Thymus (tissue), 11 donors: ENCODE results near the gene PCSK6. TPM values are rescaled to one million over a fixed set of nuclear protein-coding genes. Genes with fewer than 3 reads are reported as not detected.
A peak's percentile ranks its signal among the peaks of the same experiment; 100 is the strongest.

Experiments
- DNase-seq, 9 donors: peaks; one replicate each; pipeline ENCODE4 v3.0.0-alpha.2; 2013; ENCODE audit warnings: low spot score in 9 of 9, low read depth in 6 of 9, missing footprints in 1 of 9
- H3K27ac ChIP-seq, 2 donors: one replicate each; pipeline ENCODE4 v1.5.1; 2013; ENCODE audit warnings: control low read depth in 1 of 2, low read depth in 1 of 2, low read length in 1 of 2, mild to moderate bottlenecking in 1 of 2, moderate library complexity in 1 of 2
- H3K27me3 ChIP-seq, 2 donors: one replicate each; pipeline ENCODE4 v1.5.1; 2013; ENCODE audit warnings: low read length in 1 of 2; ENCODE audit not compliant: control insufficient read depth in 2 of 2, insufficient read depth in 1 of 2
- H3K36me3 ChIP-seq, 2 donors: one replicate each; pipeline ENCODE4 v1.5.1; 2013; ENCODE audit warnings: low read length in 1 of 2, mild to moderate bottlenecking in 1 of 2, moderate library complexity in 1 of 2; ENCODE audit not compliant: control insufficient read depth in 2 of 2, insufficient read depth in 2 of 2
- H3K4me1 ChIP-seq, 2 donors: one replicate each; pipeline ENCODE4 v1.5.1; 2013; ENCODE audit warnings: low read length in 2 of 2; ENCODE audit not compliant: control insufficient read depth in 2 of 2, insufficient read depth in 2 of 2
- H3K4me3 ChIP-seq, 2 donors: one replicate each; pipeline ENCODE4 v1.5.1; 2013; ENCODE audit warnings: low read length in 2 of 2, control low read depth in 1 of 2, mild to moderate bottlenecking in 1 of 2
- H3K9me3 ChIP-seq, 2 donors: one replicate each; pipeline ENCODE4 v1.5.1; 2013; ENCODE audit warnings: low read length in 1 of 2, mild to moderate bottlenecking in 1 of 2; ENCODE audit not compliant: control insufficient read depth in 2 of 2, insufficient read depth in 1 of 2
- WGBS: extraction: QIAGEN DNeasy Blood & Tissue Kit; methylation state at CpG from one replicate; pipeline ENCODE4 v1.1.7; 2013; 5-methylcytosine and 5-hydroxymethylcytosine counted together
- polyA plus RNA-seq: library from polyadenylated mRNA; stranded (reverse); fragments of 200-250 nt; gene quantifications from one replicate; pipeline ENCODE4 v1.2.3, GENCODE V29; 2013
- total RNA-seq: library from RNA; stranded (reverse); fragments of 120-200 nt; gene quantifications from one replicate; pipeline ENCODE4 v1.2.4, GENCODE V29; 2013
- donor health status: healthy.

The PCSK6 gene
- total and polyA plus RNA-seq, 2 donors = 10.1 to 10.5 TPM

GRCh38 chr15:101453123-101454120 lies 36.1 kb downstream of the PCSK6 start:
- 97% methylated on average over 20 of the region's 20 CpGs for WGBS
- no peak overlapping the region for H3K4me3 ChIP-seq
- H3K4me1 ChIP-seq = peaks cover 0 to 21% of the 10 kb centered on the region in 2 donors
- H3K27me3 ChIP-seq = peaks cover 0 to 3% of the 10 kb centered on the region in 2 donors
- DNase-seq = no peak
- no peaks in the 10 kb centered on the region for H3K9me3 ChIP-seq
- H3K36me3 ChIP-seq = no peaks in the 10 kb centered on the region
- H3K27ac ChIP-seq = no peak overlapping the region

DNA sequence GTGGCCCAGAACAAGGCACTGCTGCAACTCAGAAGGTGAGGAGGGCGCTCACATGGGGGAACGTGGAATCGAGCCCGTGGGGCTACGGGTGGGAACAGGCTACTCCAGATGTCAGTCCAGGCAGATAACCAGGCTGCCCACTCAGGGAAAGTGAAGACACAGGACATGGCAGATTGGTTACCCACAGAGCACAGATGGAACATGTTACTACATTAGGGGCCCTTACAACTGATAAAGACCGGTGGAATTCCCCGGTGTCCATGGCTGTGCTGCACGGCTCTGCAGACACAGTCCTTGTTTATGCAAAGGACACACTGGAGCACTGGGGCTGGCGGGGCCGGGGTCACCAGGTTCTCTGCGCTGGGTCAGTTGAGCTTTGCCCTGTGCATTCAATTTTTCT lies 36.9 kb downstream of the PCSK6 start:
- Histone ChIP-seq H3K4me1 (peaks cover 0 to 20% of the 10 kb centered on the region in 2 donors), H3K27ac (no peak overlapping the region), H3K4me3 (no peak overlapping the region), H3K27me3 (peaks cover 0 to 3% of the 10 kb centered on the region in 2 donors), H3K36me3 (no peaks in the 10 kb centered on the region), H3K9me3 (no peaks in the 10 kb centered on the region)
- no peak for DNase-seq
- WGBS = 87% methylated on average over 11 of the region's 11 CpGs

DNA sequence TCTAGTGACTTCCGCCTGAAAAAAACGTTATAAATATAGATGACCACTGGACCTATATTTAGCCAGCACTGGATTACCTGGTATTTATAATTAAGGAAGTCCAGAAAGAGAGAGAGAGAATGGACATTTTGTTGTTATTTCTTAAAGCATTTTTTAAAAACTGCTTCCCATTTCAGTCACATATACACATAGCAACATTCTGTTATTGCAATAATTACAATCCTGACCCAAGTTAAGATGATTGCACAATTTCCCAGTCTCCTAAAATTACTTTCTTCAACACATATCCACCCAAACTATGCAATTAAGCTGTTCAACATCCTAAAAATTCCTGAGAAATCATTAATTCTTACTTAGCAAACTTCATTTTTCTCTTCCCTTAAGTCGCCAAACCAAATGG lies 37.7 kb downstream of the PCSK6 start:
- no peak overlapping the region for H3K4me3 ChIP-seq
- H3K27ac ChIP-seq = no peak overlapping the region
- WGBS = 50% methylated on average over 3 of the region's 3 CpGs
- peaks cover 0 to 20% of the 10 kb centered on the region in 2 donors for H3K4me1 ChIP-seq
- no peaks in the 10 kb centered on the region for H3K9me3 ChIP-seq
- H3K27me3 ChIP-seq = peaks cover 0 to 3% of the 10 kb centered on the region in 2 donors
- no peak for DNase-seq
- no peaks in the 10 kb centered on the region for H3K36me3 ChIP-seq

- peak in 4 of 9 donors; percentile 11 to 35 (median 18) for DNase-seq
- peaks cover 0 to 20% of the 10 kb centered on the region in 2 donors for H3K4me1 ChIP-seq
- H3K4me3 ChIP-seq = no peak overlapping the region
- 11% methylated on average over 19 of the region's 19 CpGs for WGBS
- no peaks in the 10 kb centered on the region for H3K36me3 ChIP-seq
- H3K9me3 ChIP-seq = no peaks in the 10 kb centered on the region
- H3K27ac ChIP-seq = no peak overlapping the region
- peaks cover 0 to 3% of the 10 kb centered on the region in 2 donors for H3K27me3 ChIP-seq
Measured at GRCh38 chr15:101451266-101451799, 38.2 kb downstream of the PCSK6 start.

- WGBS = 62% methylated on average over 18 of the region's 18 CpGs
- Histone ChIP-seq H3K9me3 (no peaks in the 10 kb centered on the region), H3K4me3 (no peak overlapping the region), H3K27me3 (peaks cover 0 to 3% of the 10 kb centered on the region in 2 donors), H3K36me3 (no peaks in the 10 kb centered on the region), H3K27ac (no peak overlapping the region), H3K4me1 (peaks cover 0 to 18% of the 10 kb centered on the region in 2 donors)
- no peak for DNase-seq
Measured at GRCh38 chr15:101450403-101451265, 38.9 kb downstream of the PCSK6 start.

GRCh38 chr15:101449471-101450402 lies 39.8 kb downstream of the PCSK6 start:
- H3K36me3 ChIP-seq = no peaks in the 10 kb centered on the region
- no peak for DNase-seq
- 95% methylated on average over 21 of the region's 21 CpGs for WGBS
- H3K27ac ChIP-seq = no peak overlapping the region
- H3K27me3 ChIP-seq = peaks cover 0 to 3% of the 10 kb centered on the region in 2 donors
- H3K4me1 ChIP-seq = peaks cover 0 to 14% of the 10 kb centered on the region in 2 donors
- no peak overlapping the region for H3K4me3 ChIP-seq
- H3K9me3 ChIP-seq = no peaks in the 10 kb centered on the region

GRCh38 chr15:101448336-101448735 lies 41.2 kb downstream of the PCSK6 start:
- peaks cover 0 to 14% of the 10 kb centered on the region in 2 donors for H3K4me1 ChIP-seq
- no peak for DNase-seq
- WGBS = 99% methylated on average over 3 of the region's 3 CpGs
- H3K4me3 ChIP-seq = no peak overlapping the region
- no peaks in the 10 kb centered on the region for H3K36me3 ChIP-seq
- H3K27ac ChIP-seq = no peak overlapping the region
- H3K27me3 ChIP-seq = peaks cover 0 to 3% of the 10 kb centered on the region in 2 donors
- H3K9me3 ChIP-seq = no peaks in the 10 kb centered on the region

DNA sequence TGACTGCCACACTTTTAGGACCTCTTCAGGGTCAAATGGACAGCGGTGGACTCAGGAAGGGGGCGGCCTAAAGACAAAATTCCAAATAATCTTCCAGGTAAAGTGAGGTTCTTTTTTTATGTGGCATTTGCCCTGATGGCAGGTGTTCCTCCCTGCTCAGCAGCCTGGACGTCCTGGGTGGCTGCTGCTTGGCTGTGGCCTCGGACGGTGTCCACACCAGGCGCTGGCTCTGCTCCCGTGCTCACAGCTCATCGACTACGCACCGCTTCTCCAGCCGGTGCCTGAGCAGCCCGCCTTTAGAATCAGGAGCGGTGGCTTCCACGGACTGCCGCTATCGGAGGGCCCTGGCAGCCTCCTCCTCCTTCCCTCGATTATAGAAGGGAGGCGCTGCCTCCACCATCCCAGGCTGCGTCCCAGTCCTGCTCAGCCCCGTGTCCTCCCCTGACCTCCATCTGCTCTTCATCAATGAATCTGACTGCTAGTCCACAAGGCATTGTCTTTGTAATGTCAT lies 41.9 kb downstream of the PCSK6 start:
- Histone ChIP-seq H3K27ac (no peak overlapping the region), H3K4me1 (peaks cover 0 to 14% of the 10 kb centered on the region in 2 donors), H3K27me3 (peaks cover 0 to 3% of the 10 kb centered on the region in 2 donors), H3K36me3 (no peaks in the 10 kb centered on the region), H3K9me3 (no peaks in the 10 kb centered on the region), H3K4me3 (no peak overlapping the region)
- 96% methylated on average over 20 of the region's 20 CpGs for WGBS
- DNase-seq = no peak
